Renal cortex interstitium (tissue), 11 donors: ENCODE results near the gene SH2D2A. TPM values are rescaled to one million over a fixed set of nuclear protein-coding genes. Genes with fewer than 3 reads are reported as not detected.

Source experiments
- DNase-seq, 11 donors: peaks; one replicate each; pipeline ENCODE4 v3.0.0-alpha.2; 2013; ENCODE audit warnings: low read depth in 9 of 11, low spot score in 4 of 11; ENCODE audit errors: extremely low read depth in 1 of 11
- polyA plus RNA-seq, 3 donors: library from polyadenylated mRNA; unstranded; fragments of 120-200 nt; gene quantifications; one replicate each; pipeline ENCODE4 v1.2.1, GENCODE V29; 2013; ENCODE audit not compliant: insufficient read length in 3 of 3

Gene SH2D2A
- polyA plus RNA-seq, 3 donors = 0.47 to 1.5 (median 0.62) TPM

DNA sequence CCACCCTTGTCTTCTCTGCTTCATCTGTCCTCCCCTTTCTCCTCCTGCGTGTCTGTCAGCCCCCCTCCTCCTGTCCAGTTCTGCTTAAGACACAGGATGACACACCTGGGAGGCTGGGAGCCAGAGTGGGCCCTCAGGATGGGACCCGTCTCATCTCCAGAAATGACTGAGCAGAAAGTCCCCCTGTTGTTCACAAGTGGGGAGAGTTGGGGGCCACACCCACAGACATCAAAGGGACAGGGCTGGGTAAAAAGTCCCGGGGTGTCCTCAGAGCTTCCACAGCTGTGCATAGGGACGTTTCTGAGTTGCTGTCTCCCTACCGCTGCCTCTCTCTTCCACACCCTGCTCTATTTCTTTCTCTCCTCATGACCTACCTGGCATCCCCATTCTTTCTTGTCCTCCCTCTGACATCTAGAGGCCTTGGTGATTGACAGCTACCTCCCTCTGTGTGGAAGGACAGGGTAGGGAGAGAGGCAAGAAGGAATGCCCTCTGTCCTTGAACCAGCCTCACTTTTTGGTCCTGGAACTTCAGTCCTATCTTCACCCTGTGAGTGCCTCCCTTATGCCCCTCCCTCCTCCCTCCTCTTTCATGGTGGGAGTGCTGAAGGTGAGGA, 19.5 kb upstream of the SH2D2A start:
- DNase-seq = no peak

DNA sequence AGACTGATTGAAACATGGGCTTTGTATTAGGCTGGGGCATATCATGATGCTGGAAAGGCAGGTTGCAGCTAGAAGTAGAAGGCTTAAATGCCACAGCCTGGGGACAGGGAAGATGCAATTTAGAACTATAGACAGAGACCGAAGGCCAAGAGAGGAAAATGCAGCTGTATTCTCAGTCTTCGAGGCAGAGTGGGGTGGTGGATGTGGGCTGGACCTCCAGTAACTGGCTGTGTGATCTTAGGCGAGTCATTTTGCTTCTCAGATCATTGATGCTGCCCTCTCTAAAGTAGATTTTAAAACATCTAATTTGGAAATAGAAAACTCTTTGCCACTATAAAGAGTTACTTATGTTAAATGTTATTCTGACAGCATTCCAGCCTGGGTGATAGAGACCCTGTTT, 17.7 kb upstream of the SH2D2A start:
- no peak for DNase-seq

DNA sequence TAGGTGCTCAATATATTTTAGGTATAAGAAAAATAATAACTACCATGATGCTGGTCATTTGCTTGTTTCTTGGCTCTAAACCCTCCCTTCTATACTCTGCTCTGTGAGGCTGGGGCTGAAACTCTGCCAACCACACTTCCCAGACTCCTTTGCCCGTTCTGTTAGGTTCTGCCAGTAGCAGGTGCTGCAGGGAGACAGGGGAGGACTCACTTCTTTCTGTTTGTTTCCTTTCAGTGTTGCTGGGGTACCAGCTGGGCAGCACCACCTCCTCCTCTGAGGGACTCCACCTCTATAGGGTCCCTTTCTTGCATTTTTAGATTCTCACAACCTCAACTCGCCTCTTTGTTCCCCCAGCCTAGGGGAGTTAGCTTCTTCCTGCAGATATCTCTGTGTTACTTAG, 17.0 kb upstream of the SH2D2A start:
- no peak for DNase-seq

DNA sequence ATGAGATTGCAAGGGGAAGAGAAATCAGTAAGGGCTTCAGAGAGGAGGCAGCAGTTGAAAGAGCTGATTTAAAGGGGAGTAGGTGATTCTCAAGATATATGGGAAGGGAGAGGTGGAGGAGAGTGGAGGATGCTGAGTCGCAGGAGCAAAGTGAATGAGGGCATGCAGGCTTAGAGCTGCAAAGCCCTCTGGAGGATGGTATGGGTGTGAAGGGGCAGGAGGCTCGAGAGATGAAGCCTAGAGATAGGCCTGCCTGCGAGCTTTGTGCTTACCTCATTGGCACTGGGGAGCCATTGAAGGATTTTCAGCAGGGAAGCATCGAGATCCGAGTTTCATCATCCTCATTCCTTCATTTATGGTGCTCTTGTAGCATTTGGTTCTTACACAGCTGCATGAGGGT, 15.8 kb upstream of the SH2D2A start:
- DNase-seq = no peak

DNA sequence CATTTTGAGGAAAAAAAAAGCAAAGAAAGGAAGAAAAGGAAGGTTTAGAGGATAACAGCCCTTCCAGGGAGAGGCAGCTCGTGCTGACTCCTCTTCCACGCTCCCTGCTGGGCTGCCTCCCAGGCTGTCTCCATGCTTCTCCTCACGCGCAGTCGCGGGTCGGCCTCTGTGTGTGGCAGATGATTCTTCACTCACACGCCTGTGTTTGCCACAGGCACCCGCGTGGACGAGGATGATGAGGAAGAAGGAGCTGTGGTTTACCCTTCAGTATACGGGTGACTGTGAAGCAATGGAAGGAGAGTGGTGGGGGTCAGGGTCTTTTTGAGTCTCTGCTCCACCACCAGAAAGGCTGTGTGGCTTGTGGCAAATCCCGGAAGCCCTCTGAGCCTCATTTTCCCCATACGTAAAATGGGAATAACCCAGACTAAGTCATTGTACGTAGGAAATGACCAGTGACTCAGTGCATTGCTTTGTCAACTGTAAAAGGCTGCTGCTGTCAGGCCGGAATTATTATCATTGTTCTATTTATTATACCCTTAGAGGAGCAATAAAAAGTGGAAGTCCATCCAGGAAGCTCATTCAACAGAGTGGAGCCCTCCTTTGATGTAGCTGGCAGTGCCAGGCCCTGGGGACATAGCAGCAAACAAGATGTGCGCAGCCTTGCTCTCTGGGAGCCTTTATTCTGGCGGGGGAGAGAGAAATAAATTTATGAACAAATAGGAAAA, 11.9 kb upstream of the SH2D2A start:
- DNase-seq = no peak

DNA sequence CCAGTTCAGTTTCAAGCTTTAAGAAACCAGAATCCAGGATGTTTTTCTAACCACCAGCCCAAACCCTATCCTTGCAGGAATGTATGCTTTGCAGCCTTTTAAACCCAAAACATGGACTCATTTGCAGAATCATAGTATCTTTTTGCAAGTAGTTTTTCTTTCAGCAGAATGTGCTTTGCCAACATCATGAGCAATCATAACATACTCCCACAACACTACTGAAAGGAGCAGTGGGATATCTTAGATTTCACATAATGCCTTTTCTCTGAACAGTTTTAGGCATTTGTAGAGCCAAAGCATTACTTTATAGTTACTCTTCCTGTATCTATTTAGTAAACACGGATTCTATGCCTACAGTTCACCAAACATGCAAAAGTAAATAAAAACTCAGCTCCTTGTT, 10.0 kb upstream of the SH2D2A start:
- no peak for DNase-seq

DNA sequence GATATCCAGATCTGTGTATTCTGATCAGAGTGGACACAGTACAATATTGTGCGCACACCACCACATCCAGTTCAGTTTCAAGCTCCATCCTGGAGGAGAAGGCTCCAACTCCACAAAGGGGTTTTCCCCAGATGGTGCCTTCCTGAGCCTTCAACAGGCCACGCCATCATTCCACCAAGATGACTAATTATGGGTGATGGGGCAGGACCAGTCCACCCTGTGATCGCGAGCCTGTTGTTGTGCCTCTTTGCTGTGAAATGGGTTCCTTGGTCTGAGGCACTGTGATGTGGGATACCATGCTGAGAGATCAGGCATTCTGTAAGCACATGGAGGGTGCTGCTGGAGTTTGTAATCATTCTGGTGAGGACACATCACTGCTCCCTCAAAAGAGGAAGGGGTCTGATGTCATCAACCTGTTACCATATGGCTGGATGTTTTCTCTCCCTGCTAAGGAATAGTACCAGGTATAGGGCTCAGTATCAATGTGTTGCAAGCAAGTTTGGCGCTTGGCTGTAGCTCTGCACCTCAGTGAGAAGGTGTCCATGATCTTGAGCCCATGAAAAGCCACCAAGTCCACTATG, 6.7 kb upstream of the SH2D2A start:
- no peak for DNase-seq

DNA sequence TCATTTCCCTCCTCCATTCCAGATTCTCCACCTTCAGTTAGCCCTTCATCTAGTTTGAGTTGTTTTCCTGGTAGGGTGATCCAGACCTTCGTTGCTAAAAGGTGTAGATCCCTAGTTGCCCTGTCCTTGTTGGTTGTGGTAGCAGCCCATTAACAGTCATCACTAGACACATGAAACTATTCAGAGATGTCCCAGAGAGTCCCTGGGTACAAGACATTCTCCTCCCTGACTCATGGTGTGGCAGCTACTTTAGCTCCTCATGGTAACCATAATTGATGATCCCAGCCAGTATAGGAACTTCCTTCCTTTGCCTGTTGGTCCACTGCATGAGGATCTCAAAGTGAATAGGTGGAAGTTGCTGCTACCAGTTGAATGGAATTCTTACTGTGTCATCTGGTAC, 6.0 kb upstream of the SH2D2A start:
- no peak for DNase-seq

DNA sequence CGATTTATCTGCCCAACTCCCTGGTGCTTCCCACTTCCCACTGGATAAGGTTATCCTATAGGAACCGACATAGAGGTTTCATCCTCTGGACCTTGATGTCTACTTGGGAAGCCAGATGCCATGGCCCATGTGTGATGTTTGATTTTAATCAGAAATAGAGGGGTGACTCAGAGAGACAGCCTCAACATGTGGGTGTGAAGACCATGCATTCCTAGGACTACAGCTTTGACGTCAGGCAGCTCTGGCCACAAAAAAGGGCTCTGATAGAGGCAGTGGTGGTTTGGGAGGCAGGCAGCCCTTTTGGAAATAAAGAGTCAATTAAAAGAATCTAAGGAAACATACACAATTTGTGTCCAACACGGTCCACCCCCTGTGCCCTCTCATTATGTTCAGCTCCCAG, 5.2 kb upstream of the SH2D2A start:
- no peak for DNase-seq

DNA sequence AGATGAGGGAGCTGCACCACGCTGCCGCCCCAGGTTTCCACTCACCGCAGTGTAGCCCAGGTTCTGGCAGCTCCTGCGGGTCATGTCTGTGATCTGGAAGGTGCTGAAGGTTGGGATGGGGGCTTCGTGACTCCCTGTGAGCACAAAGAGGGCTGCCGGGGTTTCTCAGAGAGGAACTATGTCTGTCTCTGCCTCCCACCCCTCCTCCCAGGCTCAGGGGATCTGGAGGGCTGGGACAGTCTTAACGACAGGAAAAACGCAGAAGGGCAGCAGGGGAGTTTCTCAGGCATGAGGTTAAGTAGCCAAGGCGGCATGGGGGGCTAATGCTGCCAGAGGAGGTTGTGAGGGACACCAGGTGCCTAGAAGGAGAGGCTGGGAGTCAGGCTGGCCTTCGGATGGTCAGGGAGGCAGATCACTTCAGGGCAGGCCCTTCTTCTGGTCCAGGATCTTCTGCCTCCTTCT, 656 bp downstream of the SH2D2A start:
- DNase-seq = no peak

DNA sequence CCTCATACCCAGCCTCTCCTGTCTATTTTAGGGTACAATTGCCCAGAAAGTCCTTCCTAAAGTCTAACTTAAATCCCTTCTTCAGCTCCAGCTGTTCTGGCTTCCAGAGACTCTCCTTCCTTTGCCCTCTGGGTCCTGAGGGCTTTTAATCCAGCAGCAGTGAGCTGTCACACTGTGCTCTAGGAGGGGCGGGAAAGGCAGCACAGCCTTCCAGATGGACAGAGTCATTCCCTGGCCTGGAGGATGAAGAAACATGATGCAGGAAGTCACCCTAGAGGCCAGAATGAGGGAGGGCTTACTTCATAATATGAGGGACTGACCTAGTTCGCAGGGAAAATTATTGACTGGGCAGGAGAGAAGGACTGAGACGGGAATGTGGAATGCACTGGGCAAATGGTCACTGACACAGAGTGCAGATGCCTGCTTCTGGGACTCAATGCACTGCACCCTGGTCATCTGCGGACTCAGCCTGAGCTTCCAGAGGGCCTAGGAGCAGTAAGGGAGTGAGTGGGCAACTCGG, 1.3 kb downstream of the SH2D2A start:
- DNase-seq = peak in 10 of 11 donors; percentile 58 to 86 (median 72)

DNA sequence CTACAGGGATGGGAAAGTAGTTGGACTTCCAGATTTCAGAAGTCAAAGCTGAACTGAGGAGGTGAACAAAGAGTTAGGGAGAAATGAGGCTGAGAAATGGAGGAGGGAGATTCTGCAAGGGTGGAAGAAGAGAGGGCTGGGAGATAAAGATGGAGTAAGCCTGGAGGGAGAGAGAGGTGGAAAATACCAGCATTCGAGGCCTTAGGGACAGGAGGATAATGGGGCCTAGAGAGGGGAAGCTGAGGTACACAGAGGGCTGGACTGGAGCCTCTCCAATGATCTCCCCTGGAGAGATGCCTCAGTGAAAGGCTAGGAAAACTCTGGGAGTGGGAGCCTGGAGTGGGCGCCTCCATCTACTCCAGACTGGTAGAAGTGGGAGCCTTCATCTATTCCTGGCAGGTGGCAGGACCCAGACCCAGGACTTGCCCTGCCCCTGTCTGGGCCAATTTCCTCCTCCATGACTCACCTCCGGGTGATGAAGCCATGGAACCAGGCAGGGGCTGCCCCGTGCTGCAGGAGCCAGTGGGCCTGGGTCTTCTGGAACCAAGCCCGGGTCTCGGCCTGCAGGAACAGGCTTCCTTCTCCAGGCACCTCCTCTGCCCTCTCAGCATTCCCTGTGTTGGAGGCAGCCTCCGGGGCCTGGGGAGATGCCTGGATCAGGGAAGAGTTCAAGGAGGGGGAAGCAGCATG, 1.9 kb downstream of the SH2D2A start:
- DNase-seq = no peak

DNA sequence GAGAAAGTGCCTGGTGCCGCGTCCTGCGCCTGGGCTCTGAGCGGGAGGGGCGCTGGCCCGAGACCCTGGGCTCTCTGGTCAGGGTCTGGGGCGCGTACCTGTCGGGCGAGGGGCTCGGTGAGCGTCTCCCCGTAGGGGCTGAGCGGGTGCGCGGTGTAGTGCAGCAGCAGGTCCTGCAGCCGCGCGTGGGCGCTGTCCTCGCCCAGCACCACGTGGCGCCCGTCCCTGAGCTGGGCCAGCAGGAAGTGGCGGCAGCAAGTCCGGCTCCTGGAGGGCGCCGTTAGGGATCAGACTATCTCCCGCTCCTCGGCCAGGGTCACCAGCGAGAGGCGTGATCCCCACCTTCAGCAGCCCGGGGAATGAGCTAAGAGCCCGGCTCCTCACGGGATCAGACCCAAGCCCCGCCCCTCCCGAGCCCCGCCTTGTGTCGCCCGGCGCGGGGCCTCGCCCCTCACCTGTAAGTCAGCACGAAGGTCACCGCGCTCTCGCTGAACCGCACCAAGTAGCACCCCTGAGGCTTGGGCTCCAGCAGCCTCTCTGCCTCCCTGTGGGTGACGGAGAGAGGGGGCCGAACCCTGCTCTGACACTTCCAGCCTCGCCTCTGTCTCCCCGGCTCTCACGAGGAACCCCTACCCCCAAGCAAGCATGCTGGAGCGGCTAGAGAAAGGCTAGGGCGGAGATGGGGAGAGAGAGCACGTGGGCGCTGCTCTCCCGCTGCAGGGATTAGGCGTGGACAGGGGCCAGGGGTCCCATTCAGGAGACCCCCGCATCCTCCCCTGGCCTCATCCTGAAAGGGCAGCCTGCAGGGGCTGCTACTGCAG, 2.7 kb downstream of the SH2D2A start:
- peak in 1 of 11 donors; percentile 49 for DNase-seq

DNA sequence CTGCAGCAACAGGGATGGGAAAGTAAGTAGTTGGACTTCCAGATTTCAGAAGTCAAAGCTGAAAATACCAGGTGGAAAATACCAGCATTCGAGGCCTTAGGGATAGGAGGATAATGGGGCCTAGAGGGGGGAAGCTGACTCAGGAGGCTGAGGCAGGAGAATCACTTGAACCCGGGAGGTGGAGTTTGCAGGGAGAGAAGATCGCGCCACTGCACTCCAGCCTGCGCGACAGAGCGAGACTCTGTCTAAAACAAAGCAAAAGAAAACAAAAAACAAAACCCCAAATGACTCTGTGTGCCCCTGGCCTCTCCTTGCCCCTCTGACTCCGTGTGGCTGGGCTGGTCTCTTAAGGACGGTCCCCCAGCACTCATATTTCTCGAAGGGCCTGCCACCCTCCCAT, 3.4 kb downstream of the SH2D2A start:
- DNase-seq = no peak

DNA sequence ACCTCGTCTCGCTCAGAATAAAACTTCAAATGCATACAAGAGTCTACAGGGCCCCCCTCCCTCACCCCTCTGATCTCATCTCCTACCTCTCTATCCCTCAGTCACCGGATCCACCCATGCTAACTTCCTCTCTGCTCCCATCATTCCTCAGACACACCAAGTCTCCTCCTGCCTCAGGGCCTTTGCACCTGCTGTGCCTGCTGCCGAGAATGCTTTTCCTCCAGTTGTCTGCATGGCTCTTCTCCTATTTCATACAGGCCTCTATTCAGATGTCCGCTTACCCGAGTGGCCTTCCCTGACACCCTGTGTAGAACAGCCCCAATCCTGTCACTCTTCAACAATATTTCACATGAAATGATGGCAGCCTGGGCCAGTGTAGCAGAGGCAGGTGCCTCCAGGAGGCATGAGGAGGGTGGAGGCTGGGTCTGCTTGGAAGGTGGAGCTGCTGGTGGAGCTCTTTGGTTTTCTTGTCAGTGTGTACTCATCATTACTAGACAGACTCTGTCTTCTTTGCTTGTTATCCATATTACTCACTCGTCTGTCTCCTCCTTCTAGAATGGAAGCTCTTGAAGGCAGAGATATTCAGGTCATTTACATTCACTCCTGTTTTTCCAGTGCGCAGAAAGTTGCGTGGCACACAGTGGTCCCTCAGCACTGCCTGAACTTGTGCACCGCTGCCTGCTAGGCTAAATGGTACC, 4.2 kb downstream of the SH2D2A start:
- DNase-seq = no peak

DNA sequence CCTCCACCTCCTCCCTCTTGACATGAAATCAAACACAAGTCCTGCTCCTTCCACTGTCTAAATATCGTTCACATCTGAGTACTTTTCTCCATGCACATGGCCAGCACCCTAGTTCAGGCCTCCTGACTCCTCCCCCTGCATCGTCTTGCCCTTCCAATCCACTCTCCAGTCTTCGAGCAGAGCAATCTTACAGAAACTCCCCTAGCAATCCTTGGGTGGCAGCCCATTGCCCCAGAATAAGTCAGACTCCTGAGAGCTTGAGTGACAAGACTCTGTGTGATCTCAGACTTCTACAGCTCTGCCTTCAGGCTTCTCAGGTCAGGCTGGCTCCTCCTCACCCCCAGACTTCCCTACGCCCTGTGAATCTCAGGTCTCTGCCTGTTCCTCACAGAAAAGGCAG, 5.5 kb downstream of the SH2D2A start:
- no peak for DNase-seq

DNA sequence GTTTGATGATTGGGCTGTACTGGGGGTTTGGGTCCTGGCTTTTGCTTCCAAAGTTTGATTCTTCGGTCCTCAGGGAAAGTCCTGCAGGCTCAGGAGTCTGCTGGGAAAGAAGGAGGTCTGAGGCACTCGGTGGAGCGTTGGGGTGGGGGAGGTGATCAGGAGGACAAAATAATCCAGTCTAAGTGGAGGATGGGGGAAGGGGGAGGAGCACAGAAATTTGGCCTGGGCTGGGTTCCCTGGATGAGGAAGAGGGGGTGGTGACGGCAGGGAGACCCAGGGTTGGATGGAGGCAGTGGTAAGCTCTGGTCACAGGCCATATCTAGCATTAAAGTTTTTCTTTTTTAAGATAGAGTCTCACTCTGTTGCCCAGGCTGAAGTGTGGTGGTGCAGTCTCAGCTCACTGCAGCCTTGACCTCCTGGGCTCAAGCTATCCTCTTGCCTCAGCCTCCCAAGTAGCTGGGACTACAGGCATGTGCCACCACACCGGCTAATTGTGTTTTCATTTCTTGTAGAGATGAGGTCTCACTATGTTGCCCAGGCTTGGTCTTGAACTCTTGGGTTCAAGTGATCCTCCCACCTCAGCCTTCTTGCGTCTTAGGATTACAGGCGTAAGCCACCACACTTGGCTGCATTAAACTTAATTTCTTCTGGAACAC, 6.8 kb downstream of the SH2D2A start:
- DNase-seq = no peak

DNA sequence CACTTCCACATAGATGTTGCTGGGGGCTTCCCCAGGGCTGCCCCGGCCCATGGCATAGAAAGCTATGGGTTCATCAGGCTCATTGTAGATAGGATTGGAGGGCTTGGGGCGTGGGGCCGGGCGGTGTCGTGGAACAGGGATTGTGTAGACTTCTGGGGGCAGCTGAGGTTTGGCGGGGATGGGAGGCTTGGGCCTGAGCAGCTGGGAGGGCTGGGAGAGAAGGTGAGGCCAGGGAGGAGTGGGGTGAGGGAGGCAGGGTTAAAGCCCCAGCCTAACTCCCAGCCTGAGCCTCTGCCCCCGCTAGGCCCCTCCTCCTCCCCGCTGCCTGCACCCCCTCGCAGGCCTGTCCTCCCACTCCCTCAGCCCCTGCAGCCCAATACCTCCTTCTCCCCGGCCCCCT, 7.4 kb downstream of the SH2D2A start:
- no peak for DNase-seq
